DMS 273 treated with DMSO at 0.1 percent for 48 hours (cell line): ENCODE results near the gene SPATA1.
"Not testable (repeated sequence)": the region's sequence is repeated elsewhere in the genome, so short reads cannot be mapped to it uniquely, and the experiment has no call there.

Experiments used
- DNase-seq: peaks from one replicate; lab custom pipeline; 2025; lab: John Stamatoyannopoulos, UW

SPATA1 gene

GRCh38 chr1:84506002-84506728, at the start of gene SPATA1, which contains the start of gene GNG5:
Gene SPATA1 (plus strand): TSS chr1:84506386. CDS start chr1:84516360, 9,974 bp downstream.
Gene GNG5 (minus strand): TSS chr1:84506581. CDS start chr1:84506091, 490 bp downstream.
- DNase-seq = peak; percentile 85

- DNase-seq = no peak
Measured at GRCh38 chr1:84462118-84462517, 44.1 kb upstream of the SPATA1 start.

GRCh38 chr1:84467298-84467697, 38.9 kb upstream of the SPATA1 start:
- DNase-seq = no peak

GRCh38 chr1:84476225-84476624, 30.0 kb upstream of the SPATA1 start:
- no peak for DNase-seq

- DNase-seq = peak; percentile 74
Measured at GRCh38 chr1:84478876-84479868, 27.0 kb upstream of the SPATA1 start, which contains the start of gene RPF1. Gene RPF1 (plus strand): TSS chr1:84479266. CDS start chr1:84479282, 16 bp downstream.

GRCh38 chr1:84479998-84480397, 26.2 kb upstream of the SPATA1 start:
- DNase-seq = no peak

GRCh38 chr1:84480650-84481049, 25.5 kb upstream of the SPATA1 start:
- no peak for DNase-seq

GRCh38 chr1:84481317-84481716, 24.9 kb upstream of the SPATA1 start:
- no peak for DNase-seq

- no peak for DNase-seq
Measured at GRCh38 chr1:84488107-84488506, 18.1 kb upstream of the SPATA1 start.

GRCh38 chr1:84489766-84490165, 16.4 kb upstream of the SPATA1 start:
- no peak for DNase-seq

GRCh38 chr1:84492726-84493125, 13.5 kb upstream of the SPATA1 start:
- DNase-seq = no peak

- DNase-seq = no peak
Measured at GRCh38 chr1:84493747-84494146, 12.4 kb upstream of the SPATA1 start.

GRCh38 chr1:84496498-84496897, 9.7 kb upstream of the SPATA1 start:
- no peak for DNase-seq

GRCh38 chr1:84497631-84498275, 8.4 kb upstream of the SPATA1 start:
- no peak for DNase-seq

GRCh38 chr1:84502927-84503326, 3.3 kb upstream of the SPATA1 start:
- no peak for DNase-seq

- no peak for DNase-seq
Measured at GRCh38 chr1:84504580-84505492, 1.4 kb upstream of the SPATA1 start.

GRCh38 chr1:84505493-84506001, 639 bp upstream of the SPATA1 start:
- DNase-seq = peak; percentile 17

- no peak for DNase-seq
Measured at GRCh38 chr1:84506729-84507453, 705 bp downstream of the SPATA1 start.

- DNase-seq = not testable (repeated sequence)
Measured at GRCh38 chr1:84507887-84508286, 1.7 kb downstream of the SPATA1 start.

- DNase-seq = no peak
Measured at GRCh38 chr1:84508510-84508909, 2.3 kb downstream of the SPATA1 start.
